A549 treated with GW870086 at 1 μM for 4 hours (cell line): Measurements from ENCODE around the gene OLFML2B. TPM values are rescaled to one million over a fixed set of nuclear protein-coding genes. Genes with fewer than 3 reads are reported as not detected.

Experiments
- total RNA-seq: library from RNA; stranded (reverse); fragments of 200-300 nt; extraction: Qiagen RNA extraction; gene quantifications from 5 replicates; pipeline ENCODE4 v1.2.3, GENCODE V29; 2022; ENCODE audit warnings: low read depth

Gene OLFML2B
- 0.31 to 1.1 TPM (median 0.48 TPM) in 5 replicates for total RNA-seq

GRCh38 chr1:162023547-162024501 lies at the start of gene OLFML2B:
Gene OLFML2B, minus strand, starts transcription at chr1:162023869. Its CDS starts 439 bp downstream, at chr1:162023430.

GRCh38 chr1:162069334-162070093 lies 45.8 kb upstream of the OLFML2B start, which contains the start of gene NOS1AP:
Gene NOS1AP, plus strand, starts transcription at chr1:162069691. Its CDS starts 487 bp downstream, at chr1:162070178.

Other genes starting within 250 kb of the OLFML2B start
- gene NOS1AP, start 45.8 kb upstream of the OLFML2B start, total RNA-seq, result 0.30 to 0.50 TPM (median 0.36 TPM) in 4 of 5 replicates, not detected in the other